Sciatic nerve (tissue), 2 donors: Measurements from ENCODE around the gene DCDC2. TPM values are rescaled to one million over a fixed set of nuclear protein-coding genes. Genes with fewer than 3 reads are reported as not detected.
"Not testable (repeated sequence)": the region's sequence is repeated elsewhere in the genome, so short reads cannot be mapped to it uniquely, and the experiment has no call there.

ENCODE experiments used
- ATAC-seq: fragments of 200-7000 bp; cut with Tn5 transposase; one replicate; pipeline ENCODE4 v1.9.1; 2020; ENCODE audit warnings: mild to moderate bottlenecking, moderate library complexity
- DNase-seq: peaks from one replicate; pipeline ENCODE4 v3.0.0-alpha.2; 2020; ENCODE audit warnings: low spot score
- intact Hi-C: fragments of 100-400 bp; cut with DNase I; formaldehyde crosslinking; loops from one replicate; pipeline ENCODE4 v1.14.2; 2022
- total RNA-seq: library from RNA; stranded (reverse); fragmentation: NEBNext Ultra II Directional; extraction: Animal tissue kit (Norgen Biotek cat#: 25700); gene quantifications from one replicate; pipeline ENCODE4 v1.2.1, GENCODE V29; 2021
- donor health status: DM: no; HTN: no; CAD: no.
- donor health status: DM: no; HTN: no; CAD: no.

Gene DCDC2
- total RNA-seq, 1 donor from 2014 or later, result not detected

DNA sequence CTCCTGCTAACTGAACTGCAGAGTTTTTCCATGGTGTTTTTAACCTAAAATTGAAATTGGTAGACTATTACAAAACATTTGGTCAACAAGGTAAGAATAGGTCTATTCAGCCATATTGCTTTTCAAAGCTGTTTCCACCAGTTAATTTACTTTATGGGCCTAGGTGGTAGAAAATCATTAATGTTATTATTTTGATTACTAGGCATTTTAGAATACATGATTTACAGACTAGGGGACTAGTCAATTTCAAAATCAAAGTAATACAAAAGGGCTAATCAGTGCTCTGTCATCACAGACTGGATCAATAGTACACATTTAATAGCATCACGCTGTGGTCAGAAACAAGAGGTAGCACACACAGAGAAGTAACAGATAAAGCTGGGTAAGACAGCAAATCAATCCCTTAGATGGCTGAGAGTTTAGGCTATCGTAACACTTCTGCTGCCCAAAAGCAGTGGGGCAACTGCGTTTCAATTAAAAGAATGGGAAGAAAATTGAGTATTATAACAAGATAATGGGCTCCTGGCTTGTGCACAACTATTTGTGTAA is 117.4 kb downstream of the DCDC2 start:
- ATAC-seq, result no peak

GRCh38 chr6:24238700-24239099 is 119.2 kb downstream of the DCDC2 start:
- ATAC-seq, result no peak
- no peak for DNase-seq
- intact Hi-C loops, result no loop called here

More for the DNA sequence above, 117.4 kb downstream of the DCDC2 start:
- DNase-seq, result no peak
- intact Hi-C loops, result no loop called here

DNA sequence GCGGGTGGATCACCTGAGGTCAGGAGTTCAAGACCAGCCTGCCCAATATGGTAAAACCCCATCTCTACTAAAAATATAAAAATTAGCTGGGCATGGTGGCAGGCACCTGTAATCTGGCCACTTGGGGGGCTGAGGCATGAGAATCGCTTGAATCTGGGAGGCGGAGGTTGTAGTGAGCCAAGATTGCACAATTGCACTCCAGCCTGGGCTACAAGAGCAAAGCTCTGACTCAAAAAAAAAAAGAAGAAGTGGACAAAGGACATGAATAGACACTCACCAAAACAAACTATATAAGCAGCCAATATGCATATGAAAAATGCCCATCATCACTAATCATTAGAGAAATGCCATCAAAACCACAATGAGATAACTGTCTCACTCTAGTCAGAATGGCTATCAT is 121.1 kb downstream of the DCDC2 start:
- DNase-seq, ATAC-seq, intact Hi-C loops: not testable (repeated sequence)

GRCh38 chr6:24233813-24234442 is 123.9 kb downstream of the DCDC2 start:
- intact Hi-C loops, result no loop called here
- no peak for ATAC-seq
- no peak for DNase-seq

DNA sequence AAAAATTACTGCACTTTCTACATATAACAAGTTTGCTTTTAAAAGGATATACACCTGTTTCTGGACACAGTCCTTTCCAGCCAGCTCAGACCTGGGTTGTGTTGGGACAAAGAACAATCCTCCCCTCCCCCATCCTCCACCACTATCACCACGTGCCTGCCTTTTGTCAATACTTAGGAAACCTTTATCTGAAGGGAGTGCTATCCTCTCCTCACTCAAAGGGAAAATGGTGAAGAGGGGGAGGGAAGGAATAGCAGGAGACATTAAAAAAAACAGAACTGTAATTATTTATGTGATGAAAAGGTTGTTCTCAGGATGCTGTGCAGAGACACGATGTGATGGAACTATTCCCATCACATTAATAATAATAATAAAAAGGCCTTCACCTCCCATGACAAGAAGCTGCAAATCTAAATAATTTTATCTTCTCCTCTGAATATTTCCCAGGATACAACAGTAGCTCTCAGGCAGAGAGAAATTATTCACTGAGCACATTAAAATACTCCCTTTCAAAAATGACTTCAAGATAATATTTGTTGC is 126.4 kb downstream of the DCDC2 start:
- intact Hi-C loops, result no loop called here
- DNase-seq (no peak), ATAC-seq (no peak)

DNA sequence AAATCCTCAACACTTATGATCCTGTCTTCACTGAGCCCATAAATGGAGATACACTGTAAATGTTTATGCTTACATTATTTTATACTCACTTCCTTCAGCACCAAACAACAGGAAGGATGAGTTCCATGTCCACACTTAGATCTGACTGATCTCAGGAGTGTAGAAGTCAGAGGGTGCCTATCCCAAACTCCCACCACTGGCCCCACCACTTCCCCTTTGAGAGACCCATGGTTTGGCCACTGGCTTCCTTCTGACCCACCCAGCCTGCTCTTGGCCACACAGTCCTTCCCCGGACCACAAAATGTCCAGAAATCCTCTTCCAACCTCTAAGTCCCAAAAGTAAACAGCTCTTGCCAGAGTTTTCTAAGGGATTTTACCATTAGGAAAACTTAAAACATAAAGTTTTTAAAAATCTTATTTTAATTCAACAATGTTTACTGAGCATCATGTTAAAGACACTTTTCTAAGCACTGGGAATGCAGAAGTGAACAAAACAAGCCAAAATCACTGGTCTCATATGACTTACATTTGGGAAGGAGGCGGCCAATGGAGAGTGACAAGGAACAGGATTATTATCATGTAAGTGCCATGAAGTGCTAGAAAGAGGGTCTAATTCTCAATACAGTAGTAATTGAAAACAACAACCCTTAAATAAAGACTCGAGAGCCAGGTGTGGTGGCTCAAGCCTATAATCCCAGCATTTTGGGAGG is 128.0 kb downstream of the DCDC2 start:
- no peak for ATAC-seq
- no peak for DNase-seq
- intact Hi-C loops, result no loop called here

DNA sequence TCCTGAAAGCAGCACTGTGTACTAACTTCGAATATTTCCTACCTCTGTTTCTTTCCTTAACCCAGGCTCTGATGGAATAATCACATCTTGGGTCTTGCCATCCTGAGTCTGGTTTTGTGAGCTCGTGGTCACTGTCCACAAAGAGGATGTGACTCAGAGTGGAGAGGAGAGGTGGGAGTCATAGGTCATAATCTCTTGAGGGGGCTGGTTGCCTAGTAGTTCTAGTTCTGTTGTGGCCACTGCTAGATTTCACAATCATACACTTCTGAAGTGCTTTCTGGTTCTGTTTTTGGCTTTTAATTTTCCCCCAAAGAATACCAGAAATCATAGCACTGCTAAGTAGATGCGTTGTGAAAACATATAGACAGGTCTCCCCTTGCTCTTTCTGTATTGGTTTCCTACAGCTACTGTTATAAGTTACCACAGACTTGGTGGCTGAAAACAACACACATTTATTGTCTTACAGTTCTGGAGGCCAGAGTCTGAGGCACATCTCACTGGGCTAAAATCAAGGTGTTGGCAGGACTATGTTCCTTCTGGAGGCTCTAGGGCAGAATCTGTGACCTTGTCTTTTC is 129.1 kb downstream of the DCDC2 start:
- no peak for DNase-seq
- intact Hi-C loops, result no loop called here
- peak; percentile 82 for ATAC-seq

- intact Hi-C loops, result no loop called here
- ATAC-seq (no peak), DNase-seq (no peak)
These were observed 129.7 kb downstream of the DCDC2 start for GRCh38 chr6:24228123-24228522.

DNA sequence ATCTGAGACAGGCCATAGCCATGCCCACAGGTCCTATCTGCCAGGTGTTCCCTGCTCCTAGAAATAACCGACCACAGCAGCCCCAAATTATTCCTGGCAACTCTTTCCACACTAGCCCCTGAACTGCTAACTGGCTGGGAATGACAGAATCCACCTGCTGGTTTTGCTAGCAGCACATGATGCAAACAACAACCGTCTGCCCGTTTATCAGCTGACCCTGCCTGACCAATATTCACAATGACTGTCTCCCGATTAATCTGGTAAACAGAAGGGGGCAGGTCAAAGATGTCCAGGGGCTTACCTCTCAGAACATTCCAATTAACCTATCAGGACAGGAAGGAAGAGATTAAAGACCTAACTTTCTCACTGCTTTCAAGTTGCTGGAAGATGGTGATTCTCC is 130.3 kb downstream of the DCDC2 start:
- intact Hi-C loops, result no loop called here
- ATAC-seq (no peak), DNase-seq (no peak)

DNA sequence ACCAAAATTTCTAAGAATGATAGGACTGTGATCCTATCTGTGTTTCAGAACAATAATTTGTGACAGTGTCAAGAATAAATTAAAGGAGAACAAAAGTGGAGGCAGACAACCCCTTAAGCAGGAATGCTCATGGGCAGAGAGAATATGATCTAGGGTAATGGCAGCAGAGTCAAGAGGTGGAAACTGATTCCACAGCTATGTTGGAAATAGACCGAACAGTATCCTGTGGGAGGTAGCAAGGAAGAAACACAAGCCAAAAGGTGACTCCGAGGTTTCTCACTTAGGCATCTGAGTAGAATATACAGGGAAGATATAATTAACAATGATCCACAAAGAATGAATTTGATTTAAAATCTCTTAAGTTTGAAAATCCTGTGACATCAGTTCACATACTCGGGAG is 131.3 kb downstream of the DCDC2 start:
- no peak for ATAC-seq
- intact Hi-C loops, result no loop called here
- DNase-seq, result no peak

DNA sequence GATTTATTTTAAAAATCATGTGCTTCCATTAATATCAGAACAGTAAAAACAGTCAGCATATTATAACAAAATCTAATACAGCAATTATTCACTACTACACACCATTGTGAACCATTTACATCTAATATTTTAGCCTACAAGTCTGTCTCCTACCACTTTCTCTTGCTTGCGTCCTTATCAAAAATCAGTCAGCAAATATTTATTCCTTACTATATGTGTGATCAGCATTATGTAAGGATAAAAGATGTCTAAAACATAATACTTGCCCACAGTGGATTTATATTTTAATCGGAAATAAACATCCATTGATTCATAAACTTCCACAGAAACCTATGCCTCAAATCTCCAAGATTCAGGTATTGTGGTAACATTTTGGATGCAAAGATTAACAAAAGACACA is 132.0 kb downstream of the DCDC2 start:
- no peak for ATAC-seq
- DNase-seq, result no peak
- intact Hi-C loops, result no loop called here

- intact Hi-C loops, result no loop called here
- no peak for DNase-seq
- no peak for ATAC-seq
These were observed 134.5 kb downstream of the DCDC2 start for GRCh38 chr6:24223115-24223919.

- intact Hi-C loops, result no loop called here
- DNase-seq, result no peak
- ATAC-seq, result no peak
These were observed 138.2 kb downstream of the DCDC2 start for GRCh38 chr6:24219670-24220069.

DNA sequence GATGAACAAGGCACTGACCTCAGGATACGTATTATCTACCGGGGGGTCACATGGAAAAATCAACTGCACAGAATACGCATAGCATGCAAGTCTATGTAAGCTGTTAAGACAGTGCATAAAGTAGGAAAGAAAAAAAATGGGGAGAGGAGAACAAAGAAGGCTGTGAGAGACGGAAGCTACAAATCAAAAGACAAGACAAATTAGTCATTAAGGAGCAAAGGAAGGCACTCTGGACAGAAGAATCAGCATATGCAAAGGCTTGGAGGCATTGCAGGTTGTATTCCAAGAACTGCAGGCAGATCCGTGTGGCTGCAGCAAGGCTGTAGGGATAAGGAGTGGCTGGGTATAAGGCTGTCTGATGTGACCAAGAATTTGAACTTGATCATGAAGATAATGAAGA is 142.9 kb downstream of the DCDC2 start:
- ATAC-seq (no peak), DNase-seq (no peak)
- intact Hi-C loops, result no loop called here

DNA sequence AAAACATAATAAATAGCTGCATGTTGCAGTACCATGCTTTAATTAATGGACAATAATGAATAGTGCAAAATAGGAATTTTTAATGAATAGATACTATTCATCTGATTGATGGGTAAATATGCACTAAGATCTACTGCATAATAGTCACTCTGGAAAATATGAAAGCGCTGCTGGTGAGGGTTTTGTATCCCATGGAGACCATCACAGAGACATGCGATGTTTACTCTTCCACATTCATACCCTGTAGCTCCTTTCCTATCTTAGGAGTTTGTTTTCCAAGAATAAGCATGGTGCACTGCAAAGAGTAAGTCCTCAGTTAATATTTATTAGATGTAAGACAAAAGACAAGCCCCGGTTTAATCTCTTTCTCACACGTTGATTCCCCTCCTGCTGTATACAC is 150.4 kb downstream of the DCDC2 start:
- DNase-seq (no peak), ATAC-seq (no peak)
- intact Hi-C loops, result no loop called here

DNA sequence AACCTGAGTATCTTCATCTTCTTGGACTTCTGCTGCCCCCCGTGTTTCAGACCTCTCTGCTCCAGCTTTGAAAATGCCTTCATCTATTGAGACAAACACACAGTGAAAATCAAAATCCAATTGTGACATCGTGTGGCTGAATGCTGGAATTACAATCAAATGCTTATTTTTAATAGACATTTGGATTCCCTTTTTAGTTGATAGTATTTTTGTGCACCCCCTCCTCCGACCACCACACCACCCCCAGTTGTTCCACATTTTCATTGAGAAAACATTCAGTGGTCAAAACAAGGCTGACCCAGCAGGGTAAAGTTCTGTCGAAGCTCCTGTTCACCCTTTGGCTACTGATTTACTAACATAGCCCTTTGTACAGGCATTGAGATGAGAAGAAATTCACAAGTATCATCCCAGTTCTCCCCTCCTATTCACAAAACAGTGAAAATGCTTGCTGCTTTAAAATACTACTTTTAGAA is 152.8 kb downstream of the DCDC2 start:
- no peak for DNase-seq

GRCh38 chr6:24204113-24204512 is 153.7 kb downstream of the DCDC2 start:
- DNase-seq, ATAC-seq, intact Hi-C loops: not testable (repeated sequence)

More for the DNA sequence above, 152.8 kb downstream of the DCDC2 start:
- intact Hi-C loops, result no loop called here
- ATAC-seq, result no peak

DNA sequence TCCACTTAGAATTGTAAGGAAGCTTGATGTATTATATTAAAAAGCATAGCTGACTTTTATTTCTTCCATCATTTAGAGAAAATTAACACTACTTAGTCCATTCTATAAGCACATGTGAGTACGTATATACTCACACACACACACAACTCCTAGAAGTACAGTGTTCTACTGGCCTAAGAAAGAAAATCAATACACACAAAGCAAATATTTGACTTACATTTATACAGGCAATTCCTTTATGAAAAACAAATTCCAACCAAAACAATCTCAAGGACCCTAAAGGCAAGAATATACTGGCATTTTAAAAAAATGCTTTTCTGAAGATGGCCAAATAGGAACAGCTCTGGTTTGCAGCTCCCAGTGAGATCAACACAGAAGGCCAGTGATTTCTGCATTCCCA is 160.0 kb downstream of the DCDC2 start:
- intact Hi-C loops, result no loop called here

More for the DNA sequence above, 160.0 kb downstream of the DCDC2 start:
- DNase-seq (no peak), ATAC-seq (no peak)
